A549 (cell line): ENCODE results near the gene IDI1. TPM values are rescaled to one million over a fixed set of nuclear protein-coding genes. Genes with fewer than 3 reads are reported as not detected.

Source experiments
- ATAC-seq, 2 experiments: fragments of 200-7000 bp in 1 of 2; fragments of >200 bp in 1 of 2; cut with Nextera tagmentation in 1 of 2; cut with Tn5 transposase in 1 of 2; 3 replicates each; pipeline versions ENCODE4 v1.8.0 to v1.9.1; 2018 to 2020; ENCODE audit warnings: mild to moderate bottlenecking in 1 of 2, moderate library complexity in 1 of 2
- CTCF ChIA-PET: fragments of 300-600 bp; sonication (Branson Sonifier 250); formaldehyde crosslinking; extraction: SDS; loops from one replicate; lab custom pipeline; 2021; ENCODE audit warnings: antibody characterized with exemption, inconsistent platforms; lab: Yijun Ruan, JAX
- POLR2A ChIA-PET: fragments of 350-600 bp; formaldehyde crosslinking; extraction: SDS; loops from one replicate; lab custom pipeline; 2021; ENCODE audit warnings: antibody characterized with exemption, inconsistent platforms; lab: Yijun Ruan, JAX
- DNase-seq, 2 experiments: peaks; one replicate each; pipeline versions ENCODE4 v3.0.0 to v3.0.0-alpha.2; 2011 to 2016; ENCODE audit warnings: low read depth in 1 of 2, low spot score in 1 of 2
- FAIRE-seq: peaks from 2 replicates; lab custom pipeline; 2011; peaks lifted over from hg19 to GRCh38; lab: Jason Lieb, UNC
- H3K27ac ChIP-seq, 2 experiments: fragments of >200 bp; sonication (Bioruptor Twin); formaldehyde crosslinking; 3 replicates each; pipeline ENCODE4 v1.5.1; 2016 to 2017
- H3K4me1 ChIP-seq: fragments of >200 bp; sonication (Bioruptor Twin); formaldehyde crosslinking; 3 replicates; pipeline ENCODE4 v1.6.1; 2016
- H3K4me2 ChIP-seq: fragments of >200 bp; sonication (Bioruptor Twin); formaldehyde crosslinking; 3 replicates; pipeline ENCODE4 v1.6.1; 2016
- H3K4me3 ChIP-seq: fragments of >200 bp; sonication (Bioruptor Twin); formaldehyde crosslinking; 3 replicates; pipeline ENCODE4 v1.5.1; 2016
- H3K9me3 ChIP-seq: fragments of >200 bp; sonication (Bioruptor Twin); formaldehyde crosslinking; 3 replicates; pipeline ENCODE4 v1.6.1; 2016
- ATOH8 ChIP-seq: fragments of 250-450 bp; sonication (Bioruptor Pico); IDR thresholded peaks from 2 replicates; pipeline ENCODE4 v1.5.0; 2020; ENCODE audit warnings: low read depth, mild to moderate bottlenecking, moderate library complexity
- BCL3 ChIP-seq: fragments of >200 bp; sonication (Bioruptor Twin); formaldehyde crosslinking; IDR thresholded peaks from 3 replicates; pipeline ENCODE4 v1.6.1; 2016
- BHLHE40 ChIP-seq: IDR thresholded peaks from 2 replicates; pipeline ENCODE4 v1.6.1; 2012; ENCODE audit warnings: low read depth, low read length, inconsistent platforms
- CBX2 ChIP-seq: fragments of 200-600 bp; sonication (generic); IDR thresholded peaks from 2 replicates; pipeline ENCODE4 v1.6.1; 2016; ENCODE audit warnings: low read depth, mild to moderate bottlenecking, borderline replicate concordance
- CBX8 ChIP-seq: fragments of 200-600 bp; sonication (generic); IDR thresholded peaks from 2 replicates; pipeline ENCODE4 v1.6.1; 2016
- CEBPB ChIP-seq, 2 experiments: fragments of >200 bp in 1 of 2; sonication (Bioruptor Twin) in 1 of 2; formaldehyde crosslinking in 1 of 2; IDR thresholded peaks; 2 replicates each; pipeline ENCODE4 v1.6.1; 2012 to 2016
- CHD2 ChIP-seq: fragments of 150-350 bp; IDR thresholded peaks from 2 replicates; pipeline ENCODE4 v1.6.1; 2014; ENCODE audit warnings: low read length; ENCODE audit not compliant: partially characterized antibody
- CHD4 ChIP-seq: fragments of 200-600 bp; sonication (generic); IDR thresholded peaks from 2 replicates; pipeline ENCODE4 v1.6.1; 2016; ENCODE audit warnings: antibody characterized with exemption, mild to moderate bottlenecking, borderline replicate concordance
- EHF ChIP-seq: fragments of 250-450 bp; sonication (Bioruptor Pico); IDR thresholded peaks from 2 replicates; pipeline ENCODE4 v1.5.0; 2020; ENCODE audit warnings: mild to moderate bottlenecking
- ESRRA ChIP-seq: fragments of 150-350 bp; IDR thresholded peaks from 2 replicates; pipeline ENCODE4 v1.6.1; 2014; ENCODE audit warnings: mild to moderate bottlenecking, low read length, borderline replicate concordance
- FOXS1 ChIP-seq: fragments of 250-450 bp; sonication (Bioruptor Pico); IDR thresholded peaks from 2 replicates; pipeline ENCODE4 v1.5.0; 2020; ENCODE audit warnings: mild to moderate bottlenecking, moderate library complexity
- HEYL ChIP-seq: fragments of 250-450 bp; sonication (Bioruptor Pico); IDR thresholded peaks from 2 replicates; pipeline ENCODE4 v1.8.0; 2021; ENCODE audit warnings: mild to moderate bottlenecking, moderate library complexity
- KDM1A ChIP-seq: fragments of 200-600 bp; sonication (generic); IDR thresholded peaks from 2 replicates; pipeline ENCODE4 v1.6.1; 2016; ENCODE audit warnings: low read depth, mild to moderate bottlenecking
- KDM5A ChIP-seq: fragments of 200-600 bp; sonication (generic); IDR thresholded peaks from 2 replicates; pipeline ENCODE4 v1.6.1; 2016; ENCODE audit warnings: antibody characterized with exemption, mild to moderate bottlenecking
- MAFK ChIP-seq: fragments of 450-650 bp; IDR thresholded peaks from 2 replicates; pipeline ENCODE4 v1.6.1; 2014; ENCODE audit not compliant: partially characterized antibody
- MAX ChIP-seq: IDR thresholded peaks from 2 replicates; pipeline ENCODE4 v1.6.1; 2012
- MYC ChIP-seq: IDR thresholded peaks from 2 replicates; pipeline ENCODE4 v1.6.1; 2012; ENCODE audit warnings: mild to moderate bottlenecking, inconsistent platforms, low read length, improper control_type of control experiment, borderline replicate concordance
- PBX3 ChIP-seq: IDR thresholded peaks from 2 replicates; pipeline ENCODE4 v1.6.1; 2012
- RAD21 ChIP-seq, 2 experiments: fragments of >200 bp in 1 of 2; sonication (Bioruptor Twin) in 1 of 2; formaldehyde crosslinking in 1 of 2; IDR thresholded peaks in 1 of 2; conservative IDR thresholded peaks in 1 of 2; 2 replicates in 1 of 2; 3 replicates in 1 of 2; pipeline ENCODE4 v1.6.1; 2012 to 2018; ENCODE audit warnings: inconsistent platforms in 1 of 2
- RCOR1 ChIP-seq: fragments of 150-350 bp; IDR thresholded peaks from 2 replicates; pipeline ENCODE4 v1.6.1; 2014; ENCODE audit warnings: antibody characterized with exemption, low read length, low read depth
- REST ChIP-seq: fragments of 200-600 bp; sonication (generic); IDR thresholded peaks from 2 replicates; pipeline ENCODE4 v1.6.1; 2016; ENCODE audit warnings: antibody characterized with exemption, mild to moderate bottlenecking, moderate library complexity
- RFX5 ChIP-seq: fragments of 450-650 bp; IDR thresholded peaks from 2 replicates; pipeline ENCODE4 v1.7.1; 2014; ENCODE audit warnings: antibody characterized with exemption, mild to moderate bottlenecking, moderate library complexity
- RNF2 ChIP-seq: fragments of 200-600 bp; sonication (generic); IDR thresholded peaks from 2 replicates; pipeline ENCODE4 v1.6.1; 2016; ENCODE audit warnings: low read depth, mild to moderate bottlenecking, antibody characterized with exemption, moderate library complexity, borderline replicate concordance
- SMC3 ChIP-seq: fragments of >200 bp; sonication (Bioruptor Twin); formaldehyde crosslinking; IDR thresholded peaks from 3 replicates; pipeline ENCODE4 v1.6.1; 2018; ENCODE audit warnings: inconsistent platforms
- SREBF2 ChIP-seq: fragments of 450-650 bp; IDR thresholded peaks from 2 replicates; pipeline ENCODE4 v1.6.1; 2014; ENCODE audit warnings: mild to moderate bottlenecking, moderate library complexity
- TFCP2L1 ChIP-seq: fragments of 250-450 bp; sonication (Bioruptor Pico); IDR thresholded peaks from 2 replicates; pipeline ENCODE4 v1.5.0; 2021; ENCODE audit warnings: mild to moderate bottlenecking
- TP53 ChIP-seq: fragments of 250-450 bp; sonication (Bioruptor Pico); IDR thresholded peaks from 2 replicates; pipeline ENCODE4 v1.5.0; 2021; ENCODE audit warnings: mild to moderate bottlenecking, moderate library complexity
- ZFP36 ChIP-seq: fragments of 450-650 bp; IDR thresholded peaks from 2 replicates; pipeline ENCODE4 v1.6.1; 2014; ENCODE audit warnings: borderline replicate concordance; ENCODE audit not compliant: partially characterized antibody
- WGBS: methylation state at CpG from one replicate; pipeline ENCODE4 v1.1.6; 2017; ENCODE audit errors: missing lambda C conversion rate; 5-methylcytosine and 5-hydroxymethylcytosine counted together
- polyA plus RNA-seq, 4 experiments: library from polyadenylated mRNA; depleted of rRNA in 3 of 4; stranded (reverse); fragments of >200 nt; fragmentation: RNase III in 1 of 4; extraction: RNeasy Plus Mini Kit Qiagen cat#74134 plus additional on column Dnase treatment in 1 of 4; gene quantifications; 2 replicates in 3 of 4; 3 replicates in 1 of 4; pipeline ENCODE4 v1.2.3, GENCODE V29; 2011 to 2017

The IDI1 gene
- polyA plus RNA-seq, 2 of the 4 experiments (the other 2 are of a cell fraction): 55.8 to 65.0 TPM

- ATAC-seq: no peak
These were observed 36.3 kb upstream of the IDI1 start for GRCh38 chr10:1085258-1085657.

GRCh38 chr10:1084011-1084950 is 35.4 kb upstream of the IDI1 start:
- 93% methylated on average over 28 of the region's 28 CpGs for WGBS

More at GRCh38 chr10:1085258-1085657, 36.3 kb upstream of the IDI1 start:
- ChIA-PET POLR2A (no interaction called here), CTCF (interaction anchor here (1.2 kb wide), 1 partner anchor 12 kb away, joined by 4 read pairs; no protein-coding TSS in a partner anchor)
- H3K4me3 ChIP-seq: no peak overlapping the region
- DNase-seq (no peak), FAIRE-seq (no peak)
- 98% methylated on average over 4 of the region's 4 CpGs for WGBS
- no peak overlapping the region for H3K27ac ChIP-seq
- H3K4me1 ChIP-seq: no peaks in the 10 kb centered on the region
- TF ChIP-seq KDM1A (no peak), BCL3 (no peak), FOXS1 (no peak), CBX8 (no peak), ESRRA (no peak), BHLHE40 (no peak), REST (no peak)
- H3K4me2 ChIP-seq: no peak overlapping the region
- H3K9me3 ChIP-seq: no peaks in the 10 kb centered on the region

GRCh38 chr10:1083581-1083980 is 34.7 kb upstream of the IDI1 start:
- CTCF ChIA-PET: interaction anchor here (0.8 kb wide), 1 partner anchor 109 kb away, joined by 3 read pairs; no protein-coding TSS in a partner anchor
- TF ChIP-seq PBX3 (no peak), ZFP36 (no peak), KDM5A (no peak), KDM1A (no peak), RNF2 (no peak), RFX5 (no peak), BCL3 (no peak), CHD4 (no peak), MYC (no peak), SREBF2 (no peak), CBX2 (no peak)

More at GRCh38 chr10:1084011-1084950, 35.4 kb upstream of the IDI1 start:
- TF ChIP-seq BHLHE40: no peak
- no peak for TF ChIP-seq MAX
- TF ChIP-seq EHF (CRISPR knock-in tag): no peak
- no peak for TF ChIP-seq CHD2
- no peak for TF ChIP-seq FOXS1
- TF ChIP-seq SREBF2: no peak
- TF ChIP-seq MAFK: no peak
- TF ChIP-seq ATOH8: no peak
- TF ChIP-seq HEYL (CRISPR knock-in tag): no peak
- TF ChIP-seq SMC3: no peak
- no peak for TF ChIP-seq TP53 (CRISPR knock-in tag)
- TF ChIP-seq CEBPB (IDR thresholded peaks at IDR 0.05): no peak
- no peak for TF ChIP-seq TFCP2L1
- no peak for TF ChIP-seq RAD21 (conservative IDR thresholded peaks at IDR 0.05 in 1 of 2, IDR thresholded peaks at IDR 0.05 in 1 of 2)
- TF ChIP-seq RCOR1: no peak
- TF ChIP-seq KDM5A: no peak
- no peaks in the 10 kb centered on the region for H3K9me3 ChIP-seq
- no peak for FAIRE-seq
- POLR2A ChIA-PET: no interaction called here
- H3K4me2 ChIP-seq: no peak overlapping the region
- H3K4me1 ChIP-seq: no peaks in the 10 kb centered on the region
- H3K4me3 ChIP-seq: no peak overlapping the region
- ATAC-seq: no peak
- CTCF ChIA-PET: interaction anchor here (0.8 to 1.2 kb wide), 2 partner anchors 11 to 110 kb away, joined by 3 to 4 read pairs; no protein-coding TSS in a partner anchor
- no peak for DNase-seq
- H3K27ac ChIP-seq: no peak overlapping the region

More at GRCh38 chr10:1083581-1083980, 34.7 kb upstream of the IDI1 start:
- DNase-seq (no peak), ATAC-seq (no peak), FAIRE-seq (no peak)
- Histone ChIP-seq H3K4me1 (no peaks in the 10 kb centered on the region), H3K9me3 (no peaks in the 10 kb centered on the region), H3K27ac (no peak overlapping the region), H3K4me3 (no peak overlapping the region), H3K4me2 (no peak overlapping the region)
- WGBS: 93% methylated on average over 17 of the region's 17 CpGs
- POLR2A ChIA-PET: no interaction called here
